GM12878 (cell line): ENCODE data around the gene DCTN4. TPM values are rescaled to one million over a fixed set of nuclear protein-coding genes. Genes with fewer than 3 reads are reported as not detected.
A peak's percentile ranks its signal among the peaks of the same experiment; 100 is the strongest.

Experiments
- CHD2 ChIP-seq: IDR thresholded peaks from 2 replicates; pipeline ENCODE4 v1.6.1; 2011; ENCODE audit warnings: low read depth, low read length, improper control_type of control experiment, borderline replicate concordance
- DPF2 ChIP-seq: fragments of 450-650 bp; IDR thresholded peaks from 2 replicates; pipeline ENCODE4 v1.6.1; 2017; ENCODE audit warnings: mild to moderate bottlenecking
- FOXM1 ChIP-seq: IDR thresholded peaks from 2 replicates; pipeline ENCODE4 v1.6.1; 2012; ENCODE audit warnings: low read depth, mild to moderate bottlenecking, inconsistent platforms, low read length, moderate library complexity
- HCFC1 ChIP-seq: fragments of 150-350 bp; IDR thresholded peaks from 2 replicates; pipeline ENCODE4 v1.6.1; 2014; ENCODE audit warnings: low read length
- IKZF1 ChIP-seq: fragments of 450-650 bp; conservative IDR thresholded peaks from 2 replicates; pipeline ENCODE4 v1.6.1; 2017; ENCODE audit warnings: antibody characterized with exemption, mild to moderate bottlenecking
- IRF4 ChIP-seq: IDR thresholded peaks from 2 replicates; pipeline ENCODE4 v1.6.1; 2011; ENCODE audit warnings: low read depth, low read length
- MEF2A ChIP-seq: IDR thresholded peaks from 2 replicates; pipeline ENCODE4 v1.6.1; 2011; ENCODE audit warnings: low read depth, mild to moderate bottlenecking, low read length, moderate library complexity; ENCODE audit not compliant: insufficient read depth
- MTA2 ChIP-seq: fragments of 450-650 bp; IDR thresholded peaks from 2 replicates; pipeline ENCODE4 v1.6.1; 2016; ENCODE audit warnings: low read depth, mild to moderate bottlenecking, moderate library complexity
- NFYB ChIP-seq: IDR thresholded peaks from 2 replicates; pipeline ENCODE4 v1.6.1; 2011; ENCODE audit warnings: low read depth, mild to moderate bottlenecking, low read length, improper control_type of control experiment, moderate library complexity; ENCODE audit not compliant: insufficient read depth
- NR2C1 ChIP-seq: fragments of 450-650 bp; IDR thresholded peaks from 2 replicates; pipeline ENCODE4 v1.6.1; 2017; ENCODE audit warnings: antibody characterized with exemption, mild to moderate bottlenecking, moderate library complexity
- PAX5 ChIP-seq: IDR thresholded peaks from 2 replicates; pipeline ENCODE4 v1.6.1; 2011; ENCODE audit warnings: low read depth, low read length, borderline replicate concordance
- POLR2A ChIP-seq: IDR thresholded peaks from 2 replicates; pipeline ENCODE4 v1.6.1; 2011; ENCODE audit warnings: low read depth, mild to moderate bottlenecking, low read length
- RB1 ChIP-seq: fragments of 450-650 bp; formaldehyde crosslinking; IDR thresholded peaks from 2 replicates; pipeline ENCODE4 v1.6.1; 2017; ENCODE audit warnings: mild to moderate bottlenecking, borderline replicate concordance
- SIX5 ChIP-seq: IDR thresholded peaks from 2 replicates; pipeline ENCODE4 v1.6.1; 2011; ENCODE audit warnings: mild to moderate bottlenecking, low read depth, low read length, moderate library complexity; ENCODE audit not compliant: severe bottlenecking
- TCF12 ChIP-seq: IDR thresholded peaks from 2 replicates; pipeline ENCODE4 v1.6.1; 2011; ENCODE audit warnings: low read depth, mild to moderate bottlenecking, low read length
- TCF7 ChIP-seq: IDR thresholded peaks from 2 replicates; pipeline ENCODE4 v1.6.1; 2014; ENCODE audit warnings: antibody characterized with exemption, borderline replicate concordance
- ZNF207 ChIP-seq: fragments of 450-650 bp; IDR thresholded peaks from 2 replicates; pipeline ENCODE4 v1.6.1; 2014; ENCODE audit warnings: antibody characterized with exemption, mild to moderate bottlenecking, borderline replicate concordance
- ZNF592 ChIP-seq: fragments of 450-650 bp; IDR thresholded peaks from 2 replicates; pipeline ENCODE4 v1.6.1; 2017; ENCODE audit warnings: mild to moderate bottlenecking, moderate library complexity
- ZSCAN29 ChIP-seq: fragments of 450-650 bp; IDR thresholded peaks from 2 replicates; pipeline ENCODE4 v1.6.1; 2017; ENCODE audit warnings: mild to moderate bottlenecking, moderate library complexity
- polyA plus RNA-seq, 11 experiments: library from polyadenylated mRNA; depleted of rRNA in 4 of 11; unstranded in 6 of 11; stranded (reverse) in 5 of 11; fragments of >200 nt; fragmentation: Nextera tagmentation in 4 of 11; fragmentation: Illumina TruSeq in 1 of 11; extraction: Ambion mirVana in 4 of 11; extraction: Trizol in 1 of 11; gene quantifications; 1 replicate in 1 of 11; 2 replicates in 10 of 11; pipeline versions ENCODE4 v1.2.1 to v1.2.3, GENCODE V29; 2011 to 2016; ENCODE audit warnings: inconsistent platforms in 2 of 11, missing spikeins in 2 of 11, low read depth in 1 of 11
- total RNA-seq, 4 experiments: library from RNA; depleted of rRNA in 3 of 4; stranded (reverse); fragments of >200 nt in 3 of 4; fragmentation: Illumina TruSeq in 1 of 4; extraction: Trizol in 1 of 4; gene quantifications; 2 replicates each; pipeline versions ENCODE4 v1.2.1 to v1.2.3, GENCODE V29; 2013 to 2021
- TF ChIP-seq, protein P1 (sequence below): fragments of 450-650 bp; IDR thresholded peaks from 2 replicates; pipeline ENCODE4 v1.6.1; 2018; ENCODE audit warnings: borderline replicate concordance, mild to moderate bottlenecking; ENCODE audit not compliant: partially characterized antibody
- TF ChIP-seq, protein P2 (sequence below): IDR thresholded peaks from 2 replicates; pipeline ENCODE4 v1.6.1; 2011; ENCODE audit warnings: borderline replicate concordance, low read depth, mild to moderate bottlenecking, moderate library complexity, mixed read lengths, low read length; ENCODE audit not compliant: insufficient read depth; ENCODE audit errors: extremely low read length

DCTN4 gene
- total and polyA plus RNA-seq, 10 of the 15 experiments (the other 5 are each of a cell fraction or from before 2014, with no cell fraction given): 7.6 to 27.8 (median 18.0) TPM

GRCh38 chr5:150700594-150701377 is 58.0 kb downstream of the DCTN4 start, which contains the start of gene RBM22 (continued):
- TF ChIP-seq ZNF592: peak; percentile 89; the same call in 1 of the 2 replicates
- TF ChIP-seq, protein P1, sequence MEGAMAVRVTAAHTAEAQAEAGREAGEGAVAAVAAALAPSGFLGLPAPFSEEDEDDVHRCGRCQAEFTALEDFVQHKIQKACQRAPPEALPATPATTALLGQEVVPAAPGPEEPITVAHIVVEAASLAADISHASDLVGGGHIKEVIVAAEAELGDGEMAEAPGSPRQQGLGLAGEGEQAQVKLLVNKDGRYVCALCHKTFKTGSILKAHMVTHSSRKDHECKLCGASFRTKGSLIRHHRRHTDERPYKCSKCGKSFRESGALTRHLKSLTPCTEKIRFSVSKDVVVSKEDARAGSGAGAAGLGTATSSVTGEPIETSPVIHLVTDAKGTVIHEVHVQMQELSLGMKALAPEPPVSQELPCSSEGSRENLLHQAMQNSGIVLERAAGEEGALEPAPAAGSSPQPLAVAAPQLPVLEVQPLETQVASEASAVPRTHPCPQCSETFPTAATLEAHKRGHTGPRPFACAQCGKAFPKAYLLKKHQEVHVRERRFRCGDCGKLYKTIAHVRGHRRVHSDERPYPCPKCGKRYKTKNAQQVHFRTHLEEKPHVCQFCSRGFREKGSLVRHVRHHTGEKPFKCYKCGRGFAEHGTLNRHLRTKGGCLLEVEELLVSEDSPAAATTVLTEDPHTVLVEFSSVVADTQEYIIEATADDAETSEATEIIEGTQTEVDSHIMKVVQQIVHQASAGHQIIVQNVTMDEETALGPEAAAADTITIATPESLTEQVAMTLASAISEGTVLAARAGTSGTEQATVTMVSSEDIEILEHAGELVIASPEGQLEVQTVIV: no peak
- TF ChIP-seq FOXM1: no peak
- peak; percentile 69 for TF ChIP-seq HCFC1
- TF ChIP-seq ZSCAN29: no peak
- TF ChIP-seq, protein P2, sequence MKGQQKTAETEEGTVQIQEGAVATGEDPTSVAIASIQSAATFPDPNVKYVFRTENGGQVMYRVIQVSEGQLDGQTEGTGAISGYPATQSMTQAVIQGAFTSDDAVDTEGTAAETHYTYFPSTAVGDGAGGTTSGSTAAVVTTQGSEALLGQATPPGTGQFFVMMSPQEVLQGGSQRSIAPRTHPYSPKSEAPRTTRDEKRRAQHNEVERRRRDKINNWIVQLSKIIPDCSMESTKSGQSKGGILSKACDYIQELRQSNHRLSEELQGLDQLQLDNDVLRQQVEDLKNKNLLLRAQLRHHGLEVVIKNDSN: no peak
- TF ChIP-seq CHD2: peak; percentile 46; the same call in 1 of the 2 replicates
- no peak for TF ChIP-seq TCF7
- peak; percentile 88; the same call in 1 of the 2 replicates for TF ChIP-seq ZNF207
- TF ChIP-seq NR2C1: 0 out of 2 replicates have a peak, but pooled peaks have one; percentile 4
- TF ChIP-seq NFYB: peak; percentile 46; the same call in 1 of the 2 replicates
- TF ChIP-seq POLR2A: peak; percentile 93
- TF ChIP-seq IKZF1: peak; percentile 82
- TF ChIP-seq TCF12: no peak
- peak; percentile 66 for TF ChIP-seq SIX5
- peak; percentile 91 for TF ChIP-seq RB1
- TF ChIP-seq PAX5: no peak
- 0 out of 2 replicates have a peak, but pooled peaks have one; percentile 40 for TF ChIP-seq MEF2A
- TF ChIP-seq DPF2: peak; percentile 61; the same call in 1 of the 2 replicates
- TF ChIP-seq MTA2: no peak
- TF ChIP-seq IRF4: peak; percentile 39; the same call in 1 of the 2 replicates
